Stimulated activated CD8-positive, alpha-beta memory T cell treated with anti-CD3 and anti-CD28 coated beads, Interleukin-7, amount 100 ng/mL, for 24 hours (primary cell): ENCODE results near the gene POTEJ.
"Not testable (repeated sequence)": the region's sequence is repeated elsewhere in the genome, so short reads cannot be mapped to it uniquely, and the experiment has no call there.

Experiments
- DNase-seq: peaks from one replicate; pipeline ENCODE4 v3.0.0-alpha.2; 2020; ENCODE audit warnings: low read depth

The POTEJ gene

DNA sequence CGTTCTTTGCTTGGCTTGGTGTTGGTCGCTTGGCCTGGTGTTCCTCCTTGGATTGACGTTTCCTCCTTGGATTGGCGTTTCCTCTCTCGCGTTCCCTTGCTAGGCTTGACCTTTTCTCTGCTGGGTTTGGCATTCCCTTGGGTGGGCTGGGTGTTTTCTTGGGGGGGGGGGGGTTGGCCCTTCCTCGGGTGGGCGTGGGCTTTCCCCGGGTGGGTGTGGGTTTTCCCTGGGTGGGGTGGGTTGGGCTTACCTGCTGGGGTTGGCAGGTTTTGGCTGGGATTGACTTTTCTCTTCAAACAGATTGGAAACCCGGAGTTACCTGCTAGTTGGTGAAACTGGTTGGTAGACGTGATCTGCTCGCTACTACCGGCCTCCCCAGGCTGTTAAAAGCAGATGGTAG lies at the start of gene POTEJ:
Gene POTEJ, plus strand, starts transcription at position 301 of the 400 bp plus-strand sequence. Its CDS starts 93 bp downstream, at position 394.
- DNase-seq: not testable (repeated sequence)

DNA sequence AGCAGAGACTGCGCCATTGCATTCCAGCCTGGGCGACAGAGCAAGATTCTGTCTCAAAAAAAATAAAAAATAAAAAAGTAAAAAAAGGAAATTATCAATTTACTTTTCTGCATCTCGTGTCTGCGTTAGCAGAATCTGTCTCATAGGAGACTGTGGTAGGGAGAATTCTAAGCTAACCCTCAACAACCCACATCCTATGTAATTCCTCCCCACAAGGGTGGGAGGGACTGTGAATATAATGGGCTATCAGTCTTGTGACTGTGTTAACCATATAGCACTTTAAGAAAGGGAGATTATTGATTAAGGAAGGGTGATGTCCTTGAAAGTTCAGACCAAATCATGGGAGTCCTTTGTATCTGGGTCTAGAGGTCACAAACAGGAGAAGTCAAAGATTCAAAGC lies 45.1 kb upstream of the POTEJ start:
- not testable (repeated sequence) for DNase-seq

DNA sequence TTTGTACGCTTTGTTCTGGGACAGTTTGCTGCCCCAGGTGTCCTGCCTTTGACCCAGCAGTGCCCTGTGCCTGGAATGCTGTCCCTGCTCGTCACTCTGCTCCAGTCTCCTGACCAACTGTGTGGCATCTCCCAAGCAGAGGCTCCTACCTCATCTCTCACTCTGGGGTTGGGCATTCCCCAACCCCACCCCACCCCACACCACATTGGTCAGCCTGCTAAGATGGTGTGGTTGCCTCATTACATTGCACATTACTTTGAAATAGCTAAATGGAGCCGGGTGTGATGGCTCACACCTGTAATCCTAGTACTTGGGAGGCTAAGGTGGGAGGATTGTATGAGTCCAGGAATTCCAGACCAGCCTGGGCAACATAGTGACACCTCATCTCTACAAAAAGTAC lies 39.3 kb upstream of the POTEJ start:
- DNase-seq: not testable (repeated sequence)

DNA sequence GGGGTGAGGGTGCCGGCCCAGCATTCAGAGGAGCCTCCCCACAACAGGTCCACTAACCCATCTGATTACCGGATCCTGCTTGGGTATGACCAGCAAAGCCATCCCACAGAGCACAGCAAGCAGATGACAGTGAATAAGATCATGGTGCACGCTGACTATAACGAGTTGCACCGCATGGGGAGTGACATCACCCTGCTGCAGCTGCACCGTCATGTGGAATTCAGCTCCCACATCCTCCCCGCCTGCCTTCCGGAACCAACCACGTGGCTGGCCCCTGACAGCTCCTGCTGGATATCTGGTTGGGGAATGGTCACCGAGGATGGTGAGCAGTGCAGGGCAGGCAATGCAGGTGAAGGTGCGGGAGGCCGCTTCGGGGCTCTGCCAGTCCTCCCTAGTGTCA lies 37.0 kb upstream of the POTEJ start:
- not testable (repeated sequence) for DNase-seq

DNA sequence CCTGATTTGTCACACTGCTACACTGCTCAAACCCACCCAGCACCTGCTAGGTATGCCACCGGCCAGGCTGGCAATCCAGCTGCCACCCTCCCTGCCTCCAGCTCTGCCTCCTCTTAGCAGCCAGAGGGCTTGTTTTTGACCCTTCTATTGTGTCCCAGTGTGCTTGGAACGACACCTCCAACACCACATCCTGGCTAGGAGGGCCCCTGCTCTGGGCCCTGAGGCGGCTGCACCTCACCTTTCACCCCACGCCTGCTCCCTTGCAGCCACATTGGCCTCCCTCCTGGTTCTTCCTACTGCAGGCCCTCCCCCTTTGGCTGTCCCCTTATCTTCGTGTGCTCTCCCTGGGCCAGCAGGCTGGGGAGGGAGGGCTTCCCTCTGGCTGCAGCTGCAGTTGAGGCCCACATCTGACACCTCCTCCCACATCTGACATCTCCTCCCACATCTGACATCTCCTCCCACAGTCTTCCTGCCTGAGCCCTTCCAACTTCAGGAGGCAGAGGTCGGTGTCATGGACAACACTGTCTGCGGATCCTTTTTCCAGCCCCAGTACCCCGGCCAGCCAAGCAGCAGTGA lies 34.9 kb upstream of the POTEJ start:
- not testable (repeated sequence) for DNase-seq

DNA sequence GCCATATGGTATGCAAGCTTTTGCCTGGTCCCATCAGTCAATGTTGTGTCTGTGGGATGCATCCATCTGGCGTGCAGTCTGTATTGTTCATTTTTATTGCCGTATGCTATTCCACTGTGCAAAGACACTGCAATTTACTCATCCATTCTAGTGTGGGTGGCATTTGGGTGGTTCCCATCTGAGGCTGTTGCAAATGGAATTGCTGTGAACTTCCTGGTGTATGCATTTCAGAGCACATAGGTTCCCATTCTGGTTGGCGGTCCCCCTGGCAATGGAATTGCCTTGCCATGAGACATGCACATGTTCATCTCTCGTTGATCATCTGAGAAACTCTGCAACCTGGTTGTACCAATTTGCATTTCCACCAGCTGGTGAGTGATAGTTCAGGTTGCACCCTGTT lies 33.7 kb upstream of the POTEJ start:
- not testable (repeated sequence) for DNase-seq

DNA sequence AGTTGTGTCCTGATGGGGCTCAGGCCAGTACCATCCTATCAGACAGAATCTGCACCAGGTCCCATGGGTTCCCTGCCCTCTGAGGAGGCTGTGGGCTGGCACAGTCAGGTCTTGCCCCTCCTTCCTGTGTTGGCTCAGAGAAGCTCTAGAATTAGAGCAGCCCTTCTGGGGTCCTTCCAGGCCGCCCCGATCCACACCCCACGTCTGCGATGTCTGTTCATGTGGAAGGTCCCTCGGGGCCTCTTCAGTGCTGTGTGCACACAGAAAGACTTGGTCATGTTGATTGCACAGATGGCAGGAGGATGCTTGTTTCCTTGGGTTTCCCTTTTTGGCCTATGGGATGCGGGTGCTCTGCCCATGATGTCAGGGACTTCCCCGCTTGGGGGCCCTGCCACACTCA lies 32.1 kb upstream of the POTEJ start:
- not testable (repeated sequence) for DNase-seq

DNA sequence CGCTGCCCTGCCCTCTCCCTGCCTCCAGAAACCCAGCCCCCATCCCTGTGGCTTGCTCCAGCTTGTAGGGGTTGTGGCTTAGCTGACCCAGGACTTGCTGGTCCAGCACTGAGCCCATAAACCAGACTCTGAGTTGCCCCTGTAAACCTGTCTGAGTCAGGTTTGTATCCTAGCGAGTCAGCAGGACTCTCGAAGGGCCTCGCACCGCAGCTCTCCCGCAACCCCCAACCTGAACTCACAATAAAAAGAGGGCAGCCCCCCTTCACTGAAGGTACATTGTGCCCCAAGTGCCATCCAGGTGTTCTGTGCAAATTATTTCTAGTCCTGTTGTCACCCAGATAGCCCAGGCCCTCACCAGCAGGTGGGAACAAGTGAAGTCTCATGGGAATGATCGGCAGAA lies 29.7 kb upstream of the POTEJ start:
- not testable (repeated sequence) for DNase-seq

DNA sequence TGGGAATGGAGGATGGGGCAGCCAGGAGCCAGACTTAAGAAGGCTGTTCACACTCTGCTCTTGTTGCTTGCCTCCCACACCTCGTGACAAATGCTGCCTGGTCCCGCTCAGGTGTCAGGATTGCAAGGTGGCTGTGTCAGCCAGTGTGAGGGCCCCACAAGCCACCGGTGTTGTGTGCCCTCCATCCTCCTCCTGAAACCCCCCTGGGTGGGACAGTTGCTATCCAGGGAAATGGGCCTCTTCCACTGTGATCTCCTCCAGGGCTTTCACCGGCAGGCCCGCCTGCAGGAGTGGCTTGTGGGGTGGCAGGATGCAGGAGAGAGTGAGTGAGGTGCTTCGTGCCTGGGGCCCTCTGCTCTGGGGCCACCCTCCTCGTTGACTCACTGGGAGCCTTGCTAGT lies 28.3 kb upstream of the POTEJ start:
- DNase-seq: not testable (repeated sequence)

DNA sequence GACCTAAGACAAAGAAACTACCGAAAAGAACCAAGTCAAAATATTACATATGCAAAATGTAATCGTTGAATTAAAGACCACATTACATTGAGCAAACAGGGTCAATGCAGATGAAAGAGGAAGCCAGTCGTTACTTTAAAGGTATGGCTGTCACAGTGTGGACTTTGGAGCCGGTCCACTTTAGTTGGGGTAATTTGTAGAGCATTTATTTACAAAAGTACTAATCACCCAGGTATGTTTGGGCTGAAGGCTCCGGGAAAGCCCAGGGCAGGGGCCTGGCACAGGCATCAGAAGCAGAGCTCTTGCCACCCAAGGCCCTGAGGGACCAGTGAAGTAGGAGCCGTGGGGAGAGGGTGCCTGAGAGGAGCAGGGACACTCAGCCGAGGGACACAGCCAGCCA lies 27.7 kb upstream of the POTEJ start:
- DNase-seq: not testable (repeated sequence)

DNA sequence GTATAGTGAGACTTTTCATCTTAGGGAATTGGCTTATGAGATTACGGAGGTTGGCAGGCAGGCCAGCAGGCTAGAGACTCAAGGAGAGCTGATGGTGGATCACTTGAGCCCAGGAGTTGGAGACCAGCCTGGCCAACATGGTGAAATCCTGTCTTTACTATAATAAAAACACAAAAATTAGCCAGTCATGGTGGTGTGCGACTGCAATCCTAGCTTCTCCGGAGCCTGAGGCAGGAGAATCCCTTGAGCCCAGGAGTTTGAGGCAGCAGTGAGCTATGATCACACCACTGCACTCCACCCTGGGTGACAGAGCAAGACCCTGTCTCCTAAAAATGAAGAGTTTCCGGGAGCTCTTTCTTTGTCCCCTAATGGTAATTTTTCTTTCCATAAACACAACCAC lies 26.5 kb upstream of the POTEJ start:
- not testable (repeated sequence) for DNase-seq

DNA sequence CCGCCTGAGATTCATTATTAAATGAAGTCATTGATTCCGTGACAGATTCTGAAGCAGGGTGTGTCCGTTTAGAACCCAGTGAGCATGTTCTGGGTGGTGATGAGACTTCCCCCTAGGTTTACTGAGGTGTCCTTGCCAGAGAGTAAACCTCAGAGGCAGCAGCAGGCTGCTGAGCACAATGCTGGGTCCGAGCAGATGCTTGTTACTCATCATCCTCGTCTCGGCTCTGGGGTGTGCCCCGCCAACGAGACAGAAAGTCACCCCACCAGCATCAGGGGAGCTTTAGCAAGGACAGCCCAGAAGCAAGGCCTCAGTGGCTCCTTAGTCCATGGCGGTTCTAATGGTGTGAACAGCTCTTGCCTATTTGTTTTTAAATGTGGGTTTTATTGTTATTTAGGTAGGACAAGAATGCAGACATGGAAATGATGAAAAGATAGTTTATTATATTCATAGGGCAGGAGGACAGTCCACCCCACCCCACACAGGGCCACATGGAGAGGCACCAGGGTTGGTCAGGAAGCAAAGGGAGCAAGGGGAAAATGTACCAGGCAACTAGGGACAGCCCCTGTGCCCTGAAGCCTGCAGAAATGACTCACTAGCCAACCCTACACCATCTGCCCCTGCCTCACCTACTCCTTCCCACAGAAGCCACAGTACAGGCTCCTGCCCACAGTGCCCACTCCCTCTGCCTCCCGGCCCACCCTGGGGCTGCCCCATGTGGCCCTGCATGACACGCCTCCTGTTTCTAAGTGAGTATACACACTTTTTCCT lies 22.4 kb upstream of the POTEJ start:
- not testable (repeated sequence) for DNase-seq

DNA sequence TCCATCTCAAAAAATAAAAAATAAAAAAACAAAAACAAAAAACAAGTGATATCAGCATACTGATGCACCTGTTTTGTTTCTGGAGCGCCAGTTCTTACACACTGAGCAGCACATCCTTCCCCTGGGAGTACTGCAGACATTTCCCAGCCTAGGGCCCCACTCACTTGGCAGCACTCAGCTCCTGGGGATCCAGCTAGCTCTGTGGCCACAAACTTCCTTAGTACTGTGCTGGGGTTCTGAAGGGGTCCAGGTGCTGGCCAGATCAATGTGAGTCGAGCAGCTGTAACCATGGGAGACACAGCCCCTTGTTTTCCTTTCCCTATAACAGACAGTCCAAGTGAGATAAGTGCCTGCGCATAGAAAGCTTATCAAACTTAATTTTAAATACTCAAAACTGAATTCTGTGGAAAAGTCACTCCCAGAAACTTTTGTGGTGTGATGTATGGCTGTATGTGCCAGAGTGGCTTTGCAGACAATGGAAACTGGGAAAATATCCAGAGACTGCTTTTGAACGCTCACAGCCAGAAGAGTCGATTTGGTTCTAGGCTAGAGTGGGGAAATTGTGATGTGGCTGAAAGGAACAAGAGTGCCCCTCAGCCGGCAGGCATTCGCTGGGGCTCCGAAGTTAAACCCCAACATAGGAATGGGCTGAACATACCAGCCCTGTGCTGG lies 20.9 kb upstream of the POTEJ start:
- not testable (repeated sequence) for DNase-seq

DNA sequence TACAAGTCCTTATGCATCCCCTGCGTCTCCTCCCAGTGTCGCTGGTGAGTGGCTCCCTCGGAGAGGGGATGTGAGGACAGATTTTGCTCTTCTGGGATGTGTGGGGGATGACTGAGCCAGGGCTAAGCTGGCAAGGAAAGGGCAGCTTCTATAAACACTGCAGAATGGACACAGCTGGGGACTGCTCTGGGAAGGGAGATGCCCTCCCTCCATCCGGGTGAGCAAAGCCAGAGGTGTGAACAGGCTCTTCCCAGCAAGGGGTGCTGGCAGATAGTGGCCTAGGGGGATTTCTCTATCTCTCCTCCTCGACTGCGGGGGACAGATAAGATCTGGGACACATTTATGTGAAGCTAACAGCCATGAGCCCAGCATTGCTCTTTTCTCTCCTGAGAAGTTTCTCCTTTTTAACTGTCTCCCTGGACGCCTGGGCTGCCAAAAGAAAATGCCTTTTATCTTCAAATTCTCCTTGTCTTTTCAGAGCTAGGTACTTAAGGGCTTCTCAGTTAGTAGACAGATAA lies 20.3 kb upstream of the POTEJ start:
- DNase-seq: not testable (repeated sequence)

DNA sequence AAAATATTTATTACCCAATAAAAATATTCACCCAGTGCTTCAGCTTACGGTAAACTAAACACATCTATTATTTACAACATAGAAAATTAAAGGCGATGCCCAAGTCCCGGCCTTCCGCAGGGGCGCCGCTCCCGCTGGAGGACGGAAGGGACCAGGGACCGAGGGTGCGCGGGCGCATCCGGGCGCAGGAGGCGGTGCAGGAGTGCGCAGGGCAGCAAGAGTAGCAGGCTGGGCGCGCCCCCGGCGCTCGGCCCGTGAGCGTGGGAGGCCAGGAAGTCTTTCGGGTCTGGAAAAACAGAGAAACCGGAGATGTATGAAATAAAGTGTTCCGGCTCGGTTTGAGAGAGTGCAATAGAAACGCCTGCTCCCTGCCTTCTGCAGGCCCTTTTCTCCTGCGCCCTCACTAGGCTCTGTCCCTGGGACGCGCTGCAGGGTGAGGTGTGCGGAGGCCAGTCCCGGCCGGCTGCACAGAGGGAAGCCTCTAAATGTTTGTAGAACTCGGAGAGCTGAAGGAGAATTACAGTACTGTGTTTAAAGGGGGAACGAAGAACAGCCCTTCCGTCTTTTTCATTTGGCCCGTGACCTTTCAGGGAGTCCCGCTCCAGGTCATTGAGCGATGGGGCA lies 18.3 kb upstream of the POTEJ start:
- not testable (repeated sequence) for DNase-seq

DNA sequence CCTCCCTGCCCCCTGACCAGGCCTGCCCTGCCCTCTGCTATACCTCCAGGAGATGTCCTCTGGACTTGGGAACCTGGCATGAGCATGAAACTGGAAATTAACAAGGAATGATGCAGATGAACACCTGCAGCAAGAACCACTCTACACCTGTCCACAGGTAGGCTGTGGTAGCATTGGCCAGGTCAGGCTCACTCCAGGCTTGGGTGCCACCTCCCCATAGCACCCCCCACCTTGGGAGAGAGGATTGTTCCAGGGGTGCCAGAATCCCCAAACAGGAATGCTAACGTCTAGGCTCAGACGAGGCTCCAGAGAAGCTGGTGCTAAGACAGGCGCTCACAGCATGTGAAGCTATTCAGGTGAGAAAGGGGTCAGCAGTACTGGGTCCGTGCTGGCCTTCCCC lies 17.2 kb upstream of the POTEJ start:
- DNase-seq: not testable (repeated sequence)

DNA sequence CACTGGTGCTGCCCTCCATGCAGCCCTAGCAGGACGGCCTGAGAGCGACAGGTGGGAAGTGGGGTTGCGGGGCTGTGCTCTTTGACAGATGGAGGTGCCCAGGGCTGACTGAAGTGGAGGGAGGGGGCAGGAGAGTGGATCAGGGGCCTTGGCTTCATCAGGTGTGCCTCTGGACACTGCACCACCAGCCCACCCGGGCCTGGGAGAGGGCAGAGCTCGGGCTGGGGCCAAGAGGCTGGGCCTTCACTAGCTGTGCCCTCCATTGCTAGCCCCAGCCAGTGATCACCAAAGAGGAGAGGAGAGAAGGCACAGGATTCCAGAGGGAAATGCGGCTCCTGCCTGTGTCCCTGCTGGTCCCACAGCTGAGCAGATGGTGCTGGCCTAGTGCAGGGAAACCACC lies 14.5 kb upstream of the POTEJ start:
- not testable (repeated sequence) for DNase-seq

DNA sequence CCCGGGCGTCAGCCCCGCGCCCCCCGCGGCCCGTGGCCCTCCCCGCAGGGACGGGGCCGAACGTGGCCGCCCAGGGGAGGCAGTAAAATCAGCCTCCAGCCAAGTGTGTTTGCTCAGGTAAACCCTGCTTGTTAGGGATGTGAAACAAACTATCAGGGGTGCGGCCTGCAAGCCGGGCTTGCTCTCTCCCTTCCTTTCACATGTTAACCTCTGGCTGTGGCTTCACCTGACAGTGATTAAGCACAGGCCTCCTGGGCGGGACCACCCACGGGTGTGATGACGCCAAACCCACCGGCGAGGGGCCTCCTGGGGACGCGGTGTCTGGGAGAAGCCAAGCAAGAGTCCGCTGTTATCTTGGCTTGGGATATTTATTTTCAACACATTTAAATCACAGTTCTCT lies 13.2 kb upstream of the POTEJ start:
- DNase-seq: not testable (repeated sequence)

DNA sequence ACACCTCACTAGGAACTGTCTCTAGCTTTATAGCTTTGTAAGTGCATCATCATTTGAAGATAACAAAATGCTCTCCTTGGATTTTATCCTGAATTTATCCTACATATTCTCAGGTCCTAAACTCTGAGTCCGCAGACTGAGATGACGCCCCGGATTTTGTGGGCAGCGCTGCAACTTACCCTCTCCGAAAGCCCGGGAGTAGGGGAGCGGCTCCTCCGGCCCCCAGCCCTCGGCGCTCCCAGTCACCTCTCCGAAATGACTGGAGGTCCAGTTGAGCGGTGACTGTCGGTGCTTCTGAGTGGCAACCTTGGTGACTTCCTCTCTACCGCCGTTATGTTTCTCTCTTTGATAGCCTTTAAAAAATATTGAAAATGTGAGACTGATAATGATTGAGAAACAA lies 12.8 kb upstream of the POTEJ start:
- DNase-seq: not testable (repeated sequence)

DNA sequence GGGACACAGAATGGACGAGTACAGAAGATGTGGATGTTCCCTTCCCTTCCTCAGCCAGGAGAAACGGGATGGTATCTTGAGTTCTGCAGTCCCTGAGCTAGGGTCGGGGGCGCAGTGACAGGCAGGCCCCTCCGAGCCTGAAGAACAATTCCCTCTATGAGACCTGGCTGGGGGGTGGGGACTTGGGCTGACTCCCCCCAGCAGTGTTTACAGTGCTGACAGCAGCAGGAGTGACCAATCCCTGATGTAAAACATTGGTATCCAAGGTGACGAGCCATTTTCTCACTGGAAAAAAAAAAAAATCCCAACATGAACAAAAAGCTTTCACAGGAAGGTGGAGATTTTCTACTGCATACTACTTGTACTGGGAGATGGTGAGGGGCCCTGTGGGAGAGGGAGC lies 11.8 kb upstream of the POTEJ start, which contains the start of gene CFC1:
Gene CFC1, minus strand, starts transcription at position 183 of the 400 bp plus-strand sequence. CDS start 288 bp downstream, outside the sequence.
- not testable (repeated sequence) for DNase-seq

DNA sequence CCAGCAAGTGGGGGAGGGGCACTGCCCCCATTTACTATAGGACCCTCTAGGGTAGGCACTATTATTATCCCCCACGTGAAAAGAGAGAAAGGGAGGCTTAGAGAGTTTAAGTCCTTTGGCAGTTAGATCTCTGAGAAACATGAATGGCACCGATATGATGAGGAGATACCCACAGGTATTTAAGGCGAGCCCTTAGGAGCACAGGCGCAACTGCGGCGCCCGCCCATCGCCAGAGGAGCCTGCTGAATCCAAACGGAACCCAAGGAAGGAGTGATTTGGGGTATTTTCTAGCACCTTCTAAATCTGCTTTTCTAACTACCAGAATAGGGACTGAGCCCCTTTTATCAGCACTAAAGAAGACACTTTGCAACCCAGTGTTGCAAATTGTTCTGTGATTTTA lies 11.3 kb upstream of the POTEJ start:
- DNase-seq: not testable (repeated sequence)

DNA sequence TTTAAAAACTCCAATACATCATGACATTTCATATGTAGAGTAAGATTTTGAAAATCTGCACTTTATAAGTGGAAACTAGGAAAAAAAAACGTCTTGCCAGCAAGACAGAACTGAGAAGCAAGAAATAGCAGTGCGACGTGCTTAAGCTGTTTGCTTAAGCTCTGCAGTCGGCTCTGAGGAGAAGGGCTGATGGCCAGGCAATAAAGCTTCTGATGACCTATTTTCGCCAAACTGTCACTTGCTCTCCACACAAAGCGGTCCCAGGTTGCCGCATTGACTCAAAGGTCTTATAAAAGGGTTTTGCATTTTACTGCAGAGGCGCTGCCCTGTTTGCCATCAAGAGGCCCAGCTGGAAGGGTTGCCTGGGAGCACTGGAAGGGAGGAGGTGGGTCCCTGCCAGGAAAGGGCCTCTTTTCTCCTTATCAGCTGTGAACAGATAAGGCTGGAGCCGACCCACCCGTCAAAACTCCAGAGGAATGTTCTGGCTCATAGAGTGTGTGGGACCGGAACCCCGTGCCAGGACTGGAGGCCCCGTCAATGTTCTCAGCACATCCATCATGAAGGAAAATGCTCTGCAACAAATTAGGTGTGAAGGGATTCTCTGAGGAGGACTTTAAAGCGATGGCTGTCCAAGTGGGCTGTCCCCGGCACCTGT lies 9.5 kb upstream of the POTEJ start:
- DNase-seq: not testable (repeated sequence)
